Activated CD8-positive, alpha-beta memory T cell treated with anti-CD3 and anti-CD28 coated beads, Interleukin-2, amount 10 ng/mL, durations not matched to agents 7 days and 5 days (primary cell): ENCODE data around the gene VTCN1. TPM values are rescaled to one million over a fixed set of nuclear protein-coding genes. Genes with fewer than 3 reads are reported as not detected.

ENCODE experiments used
- ATAC-seq: fragments of 150-1000 bp; cut with Tn5 transposase; one replicate; pipeline ENCODE4 v1.10.0; 2021; ENCODE audit warnings: moderate library complexity
- CTCF ChIA-PET: fragments of 350-600 bp; sonication (Branson Sonifier 250); formaldehyde crosslinking; loops from one replicate; lab custom pipeline; 2021; ENCODE audit warnings: antibody characterized with exemption; lab: Charles Lee
- DNase-seq: peaks from one replicate; pipeline ENCODE4 v3.0.0-alpha.2; 2020
- H3K27ac Mint-ChIP-seq: one replicate; pipeline ENCODE4 v1.8.0; 2021; ENCODE audit warnings: mild to moderate bottlenecking, mixed read lengths
- H3K27me3 Mint-ChIP-seq: one replicate; pipeline ENCODE4 v1.8.0; 2021; ENCODE audit warnings: mixed read lengths
- H3K36me3 Mint-ChIP-seq: one replicate; pipeline ENCODE4 v1.8.0; 2021; ENCODE audit warnings: mild to moderate bottlenecking, mixed read lengths
- H3K4me1 Mint-ChIP-seq: one replicate; pipeline ENCODE4 v1.8.0; 2021; ENCODE audit warnings: mixed read lengths
- H3K4me3 Mint-ChIP-seq: one replicate; pipeline ENCODE4 v1.8.0; 2021; ENCODE audit warnings: mild to moderate bottlenecking, moderate library complexity, mixed read lengths
- H3K9me3 Mint-ChIP-seq: one replicate; pipeline ENCODE4 v1.8.0; 2022; ENCODE audit warnings: low read depth, mixed read lengths
- total RNA-seq, 2 experiments: library from RNA; stranded (reverse); gene quantifications; one replicate each; pipeline ENCODE4 v1.2.3, GENCODE V29; 2021

The VTCN1 gene
- total RNA-seq, 2 experiments from 2014 or later = not detected

- Mint-ChIP-seq H3K9me3 (no peaks in the 10 kb centered on the region), H3K27me3 (peaks cover 13% of the 10 kb centered on the region), H3K4me1 (no peaks in the 10 kb centered on the region), H3K27ac (no peak overlapping the region), H3K36me3 (no peaks in the 10 kb centered on the region), H3K4me3 (no peak overlapping the region)
- no peak for DNase-seq
- CTCF ChIA-PET = no interaction called here
- no peak for ATAC-seq
Observed at GRCh38 chr1:117188816-117189437, 21.8 kb downstream of the VTCN1 start.

GRCh38 chr1:117188170-117188815 is 22.4 kb downstream of the VTCN1 start:
- DNase-seq (no peak), ATAC-seq (no peak)
- Mint-ChIP-seq H3K9me3 (no peaks in the 10 kb centered on the region), H3K27me3 (peaks cover 13% of the 10 kb centered on the region), H3K4me3 (no peak overlapping the region), H3K4me1 (no peaks in the 10 kb centered on the region), H3K27ac (no peak overlapping the region), H3K36me3 (no peaks in the 10 kb centered on the region)
- CTCF ChIA-PET = no interaction called here

- Mint-ChIP-seq H3K4me1 (no peaks in the 10 kb centered on the region), H3K27ac (no peak overlapping the region), H3K36me3 (no peaks in the 10 kb centered on the region), H3K9me3 (no peaks in the 10 kb centered on the region), H3K27me3 (peaks cover 6% of the 10 kb centered on the region), H3K4me3 (no peak overlapping the region)
- ATAC-seq = no peak
- DNase-seq = no peak
- CTCF ChIA-PET = no interaction called here
Observed at GRCh38 chr1:117183112-117183511, 27.6 kb downstream of the VTCN1 start.

- H3K36me3 Mint-ChIP-seq = no peaks in the 10 kb centered on the region
- H3K4me3 Mint-ChIP-seq = no peak overlapping the region
- H3K27ac Mint-ChIP-seq = no peak overlapping the region
- ATAC-seq (no peak), DNase-seq (no peak)
- peaks cover 2% of the 10 kb centered on the region for H3K27me3 Mint-ChIP-seq
- no peaks in the 10 kb centered on the region for H3K9me3 Mint-ChIP-seq
- no peaks in the 10 kb centered on the region for H3K4me1 Mint-ChIP-seq
- CTCF ChIA-PET = interaction anchor here (0.6 kb wide), 1 partner anchor 458 kb away, joined by 3 read pairs; no protein-coding TSS in a partner anchor
Observed at GRCh38 chr1:117182319-117182718, 28.4 kb downstream of the VTCN1 start.

- H3K4me3 Mint-ChIP-seq = no peak overlapping the region
- no peaks in the 10 kb centered on the region for H3K9me3 Mint-ChIP-seq
- ATAC-seq (no peak), DNase-seq (no peak)
- no peaks in the 10 kb centered on the region for H3K4me1 Mint-ChIP-seq
- H3K27me3 Mint-ChIP-seq = no peaks in the 10 kb centered on the region
- CTCF ChIA-PET = interaction anchor here (0.6 kb wide), 1 partner anchor 457 kb away, joined by 3 read pairs; no protein-coding TSS in a partner anchor
- H3K36me3 Mint-ChIP-seq = no peaks in the 10 kb centered on the region
- H3K27ac Mint-ChIP-seq = no peak overlapping the region
Observed at GRCh38 chr1:117181630-117182041, 29.1 kb downstream of the VTCN1 start.

GRCh38 chr1:117180147-117180967 is 30.4 kb downstream of the VTCN1 start:
- H3K27ac Mint-ChIP-seq = no peak overlapping the region
- no peak overlapping the region for H3K4me3 Mint-ChIP-seq
- no peaks in the 10 kb centered on the region for H3K27me3 Mint-ChIP-seq
- no peaks in the 10 kb centered on the region for H3K9me3 Mint-ChIP-seq
- ATAC-seq (no peak), DNase-seq (no peak)
- CTCF ChIA-PET = no interaction called here
- H3K4me1 Mint-ChIP-seq = no peaks in the 10 kb centered on the region
- H3K36me3 Mint-ChIP-seq = no peaks in the 10 kb centered on the region

- H3K4me1 Mint-ChIP-seq = no peaks in the 10 kb centered on the region
- CTCF ChIA-PET = no interaction called here
- no peak overlapping the region for H3K27ac Mint-ChIP-seq
- H3K27me3 Mint-ChIP-seq = no peaks in the 10 kb centered on the region
- no peaks in the 10 kb centered on the region for H3K36me3 Mint-ChIP-seq
- no peak overlapping the region for H3K4me3 Mint-ChIP-seq
- no peak for DNase-seq
- H3K9me3 Mint-ChIP-seq = no peaks in the 10 kb centered on the region
- ATAC-seq = no peak
Observed at GRCh38 chr1:117179471-117179870, 31.3 kb downstream of the VTCN1 start.

- no peaks in the 10 kb centered on the region for H3K4me1 Mint-ChIP-seq
- H3K27ac Mint-ChIP-seq = no peak overlapping the region
- no peaks in the 10 kb centered on the region for H3K27me3 Mint-ChIP-seq
- CTCF ChIA-PET = no interaction called here
- ATAC-seq (no peak), DNase-seq (no peak)
- no peaks in the 10 kb centered on the region for H3K9me3 Mint-ChIP-seq
- no peak overlapping the region for H3K4me3 Mint-ChIP-seq
- no peaks in the 10 kb centered on the region for H3K36me3 Mint-ChIP-seq
Observed at GRCh38 chr1:117178756-117179155, 32.0 kb downstream of the VTCN1 start.

- Mint-ChIP-seq H3K4me3 (no peak overlapping the region), H3K9me3 (no peaks in the 10 kb centered on the region), H3K27ac (no peak overlapping the region), H3K4me1 (no peaks in the 10 kb centered on the region), H3K27me3 (no peaks in the 10 kb centered on the region), H3K36me3 (no peaks in the 10 kb centered on the region)
- ATAC-seq = no peak
- DNase-seq = no peak
- CTCF ChIA-PET = no interaction called here
Observed at GRCh38 chr1:117177376-117177775, 33.4 kb downstream of the VTCN1 start.

- Mint-ChIP-seq H3K27me3 (no peaks in the 10 kb centered on the region), H3K4me1 (no peaks in the 10 kb centered on the region)
- ATAC-seq = no peak
Observed at GRCh38 chr1:117176579-117176978, 34.1 kb downstream of the VTCN1 start.

GRCh38 chr1:117174851-117175250 is 35.9 kb downstream of the VTCN1 start:
- Mint-ChIP-seq H3K27ac (no peak overlapping the region), H3K36me3 (no peaks in the 10 kb centered on the region), H3K27me3 (no peaks in the 10 kb centered on the region), H3K4me3 (no peak overlapping the region), H3K9me3 (no peaks in the 10 kb centered on the region), H3K4me1 (no peaks in the 10 kb centered on the region)
- DNase-seq = no peak
- ATAC-seq = no peak
- CTCF ChIA-PET = no interaction called here

More at GRCh38 chr1:117176579-117176978, 34.1 kb downstream of the VTCN1 start:
- no peak overlapping the region for H3K27ac Mint-ChIP-seq
- H3K36me3 Mint-ChIP-seq = no peaks in the 10 kb centered on the region
- no peaks in the 10 kb centered on the region for H3K9me3 Mint-ChIP-seq
- no peak overlapping the region for H3K4me3 Mint-ChIP-seq
- DNase-seq = no peak
- CTCF ChIA-PET = no interaction called here

GRCh38 chr1:117173691-117174090 is 37.0 kb downstream of the VTCN1 start:
- Mint-ChIP-seq H3K27me3 (no peaks in the 10 kb centered on the region), H3K36me3 (no peaks in the 10 kb centered on the region), H3K4me1 (no peaks in the 10 kb centered on the region), H3K27ac (no peak overlapping the region), H3K4me3 (no peak overlapping the region), H3K9me3 (no peaks in the 10 kb centered on the region)
- CTCF ChIA-PET = no interaction called here
- DNase-seq (no peak), ATAC-seq (no peak)

- ATAC-seq (no peak), DNase-seq (no peak)
- CTCF ChIA-PET = no interaction called here
- Mint-ChIP-seq H3K27me3 (peaks cover 5% of the 10 kb centered on the region), H3K27ac (no peak overlapping the region), H3K36me3 (no peaks in the 10 kb centered on the region), H3K4me1 (no peaks in the 10 kb centered on the region), H3K4me3 (no peak overlapping the region), H3K9me3 (no peaks in the 10 kb centered on the region)
Observed at GRCh38 chr1:117173006-117173405, 37.7 kb downstream of the VTCN1 start.
